Natural killer cell (primary cell): ENCODE results near the gene IFI35. TPM values are rescaled to one million over a fixed set of nuclear protein-coding genes. Genes with fewer than 3 reads are reported as not detected.
A peak's percentile ranks its signal among the peaks of the same experiment; 100 is the strongest.

Experiments
- ATAC-seq, 3 donors: fragments of 150-1000 bp in 2 of 3; fragments of 200-7000 bp in 1 of 3; cut with Tn5 transposase; 1 replicate in 1 of 3; 2 replicates in 2 of 3; pipeline ENCODE4 v1.10.0; 2021; ENCODE audit warnings: mild to moderate bottlenecking in 2 of 3, moderate library complexity in 2 of 3
- DNase-seq, 2 donors: peaks; one replicate each; pipeline versions ENCODE4 v3.0.0 to v3.0.0-alpha.2; 2013 to 2021; ENCODE audit warnings: mixed read lengths in 1 of 2
- H3K27ac ChIP-seq: one replicate; pipeline ENCODE4 v1.5.1; 2013; ENCODE audit warnings: mild to moderate bottlenecking, low read length
- H3K27me3 ChIP-seq: one replicate; pipeline ENCODE4 v1.6.1; 2013; ENCODE audit warnings: low read length; ENCODE audit not compliant: control insufficient read depth, insufficient read depth
- H3K36me3 ChIP-seq: one replicate; pipeline ENCODE4 v1.6.1; 2013; ENCODE audit warnings: low read length; ENCODE audit not compliant: control insufficient read depth, insufficient read depth
- H3K4me1 ChIP-seq: one replicate; pipeline ENCODE4 v1.6.1; 2013; ENCODE audit warnings: low read length; ENCODE audit not compliant: control insufficient read depth, insufficient read depth
- H3K4me3 ChIP-seq: one replicate; pipeline ENCODE4 v1.5.1; 2013; ENCODE audit warnings: low read length
- H3K9me3 ChIP-seq: one replicate; pipeline ENCODE4 v1.6.1; 2013; ENCODE audit warnings: low read length; ENCODE audit not compliant: control insufficient read depth, insufficient read depth
- H3K27ac Mint-ChIP-seq, 2 donors: one replicate each; pipeline ENCODE4 v1.8.0; 2022; ENCODE audit warnings: mild to moderate bottlenecking in 2 of 2, mixed read lengths in 2 of 2, moderate library complexity in 1 of 2
- H3K27me3 Mint-ChIP-seq, 2 donors: one replicate each; pipeline ENCODE4 v1.8.0; 2022; ENCODE audit warnings: low read depth in 2 of 2, mixed read lengths in 2 of 2
- H3K36me3 Mint-ChIP-seq: one replicate; pipeline ENCODE4 v1.8.0; 2022; ENCODE audit warnings: mixed read lengths
- H3K4me1 Mint-ChIP-seq, 2 donors: one replicate each; pipeline ENCODE4 v1.8.0; 2022; ENCODE audit warnings: mixed read lengths in 2 of 2
- H3K4me3 Mint-ChIP-seq: one replicate; pipeline ENCODE4 v1.8.0; 2022; ENCODE audit warnings: mild to moderate bottlenecking, moderate library complexity, mixed read lengths
- H3K9me3 Mint-ChIP-seq, 2 donors: one replicate each; pipeline ENCODE4 v1.8.0; 2022; ENCODE audit warnings: mixed read lengths in 2 of 2
- CTCF ChIP-seq: fragments of 200-600 bp; IDR thresholded peaks from one replicate; pipeline ENCODE4 v1.8.0; 2022; ENCODE audit warnings: antibody characterized with exemption
- WGBS: methylation state at CpG from one replicate; pipeline ENCODE4 v1.1.7; 2013; ENCODE audit warnings: missing lambda C conversion rate; ENCODE audit not compliant: insufficient coverage; 5-methylcytosine and 5-hydroxymethylcytosine counted together
- intact Hi-C: fragments of 100-400 bp; cut with micrococcal nuclease; formaldehyde crosslinking; loops from one replicate; pipeline ENCODE4 v1.14.2; 2022
- total RNA-seq, 4 donors: library from RNA; stranded (reverse); fragments of 120-200 nt in 1 of 4; gene quantifications; one replicate each; pipeline versions ENCODE4 v1.2.3 to v1.2.4, GENCODE V29; 2013 to 2022

Gene IFI35
- total RNA-seq, 3 donors from 2014 or later (not counting 1 experiment from before 2014, with no cell fraction given) = 50.0 to 66.8 (median 59.4) TPM

DNA sequence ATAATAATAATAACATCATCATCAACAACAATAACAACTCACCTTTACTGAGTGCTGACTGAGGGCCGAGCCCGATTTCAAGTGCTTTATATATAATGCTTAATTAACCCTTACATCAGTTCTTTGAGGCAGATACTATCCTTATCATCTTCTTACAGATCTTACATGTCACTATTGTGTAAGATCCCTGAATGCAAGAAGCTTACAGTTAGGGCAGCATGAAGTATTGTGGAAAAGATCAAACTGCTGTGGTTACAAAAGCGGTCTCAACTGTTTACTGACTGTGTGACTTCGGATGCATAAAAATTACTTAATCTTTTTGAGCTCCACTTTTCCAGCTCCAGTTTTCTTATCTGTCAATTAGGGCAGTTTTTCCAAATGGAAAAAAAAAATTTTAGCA is 12.3 kb downstream of the IFI35 start:
- WGBS = 50% methylated on average over 4 of the region's 4 CpGs
- no peak for TF ChIP-seq CTCF
- Histone ChIP-seq H3K36me3 (peaks cover 9% of the 10 kb centered on the region), H3K4me3 (no peak overlapping the region), H3K9me3 (no peaks in the 10 kb centered on the region), H3K27ac (no peak overlapping the region), H3K27me3 (no peaks in the 10 kb centered on the region), H3K4me1 (peaks cover 21% of the 10 kb centered on the region)
- Mint-ChIP-seq H3K27ac (peak overlapping the region in 1 of 2 donors; percentile 68), H3K27me3 (no peaks in the 10 kb centered on the region), H3K4me3 (peak overlapping the region; percentile 25), H3K36me3 (no peaks in the 10 kb centered on the region), H3K9me3 (no peaks in the 10 kb centered on the region), H3K4me1 (peaks cover 0 to 32% of the 10 kb centered on the region in 2 donors)
- intact Hi-C loops = no loop called here
- DNase-seq (peak in 1 of 2 donors; percentile 38), ATAC-seq (no peak)

GRCh38 chr17:43019418-43019817 is 12.8 kb downstream of the IFI35 start:
- H3K9me3 Mint-ChIP-seq = no peaks in the 10 kb centered on the region
- WGBS = 62% methylated on average over 5 of the region's 7 CpGs
- ATAC-seq (no peak), DNase-seq (no peak)
- peak overlapping the region; percentile 47 for H3K4me3 Mint-ChIP-seq
- Histone ChIP-seq H3K36me3 (peaks cover 4% of the 10 kb centered on the region), H3K4me3 (no peak overlapping the region), H3K27ac (no peak overlapping the region), H3K27me3 (no peaks in the 10 kb centered on the region), H3K9me3 (no peaks in the 10 kb centered on the region), H3K4me1 (peaks cover 26% of the 10 kb centered on the region)
- H3K4me1 Mint-ChIP-seq = peaks cover 3 to 35% of the 10 kb centered on the region in 2 donors
- no peaks in the 10 kb centered on the region for H3K36me3 Mint-ChIP-seq
- H3K27ac Mint-ChIP-seq = peak overlapping the region in 1 of 2 donors; percentile 68
- H3K27me3 Mint-ChIP-seq = no peaks in the 10 kb centered on the region
- TF ChIP-seq CTCF = no peak
- intact Hi-C loops = no loop called here

GRCh38 chr17:43020030-43020621 is 13.5 kb downstream of the IFI35 start:
- Histone ChIP-seq H3K36me3 (no peaks in the 10 kb centered on the region), H3K27ac (no peak overlapping the region), H3K9me3 (no peaks in the 10 kb centered on the region), H3K4me3 (no peak overlapping the region), H3K4me1 (peaks cover 31% of the 10 kb centered on the region), H3K27me3 (no peaks in the 10 kb centered on the region)
- H3K27me3 Mint-ChIP-seq = no peaks in the 10 kb centered on the region
- H3K27ac Mint-ChIP-seq = peak overlapping the region in 1 of 2 donors; percentile 68
- intact Hi-C loops = loop anchor here (5.0 to 10.0 kb wide), 5 partner anchors 105 to 345 kb away; partner anchors contain the start of genes BRCA1 and NBR1
- DNase-seq (no peak), ATAC-seq (no peak)
- 95% methylated on average over 4 of the region's 6 CpGs for WGBS
- H3K36me3 Mint-ChIP-seq = no peaks in the 10 kb centered on the region
- peak overlapping the region; percentile 78 for H3K4me3 Mint-ChIP-seq
- TF ChIP-seq CTCF = no peak
- H3K4me1 Mint-ChIP-seq = peaks cover 10 to 42% of the 10 kb centered on the region in 2 donors
- H3K9me3 Mint-ChIP-seq = no peaks in the 10 kb centered on the region
